HG02610 (cell line): ENCODE measurements around the gene COLEC12.

Experiments
- ATAC-seq: cut with Tn5 transposase; IDR thresholded peaks from one replicate; pipeline ENCODE4 v1.9.1; 2021; ENCODE audit warnings: mild to moderate bottlenecking, moderate library complexity; ENCODE audit not compliant: unreplicated experiment

Gene COLEC12

DNA sequence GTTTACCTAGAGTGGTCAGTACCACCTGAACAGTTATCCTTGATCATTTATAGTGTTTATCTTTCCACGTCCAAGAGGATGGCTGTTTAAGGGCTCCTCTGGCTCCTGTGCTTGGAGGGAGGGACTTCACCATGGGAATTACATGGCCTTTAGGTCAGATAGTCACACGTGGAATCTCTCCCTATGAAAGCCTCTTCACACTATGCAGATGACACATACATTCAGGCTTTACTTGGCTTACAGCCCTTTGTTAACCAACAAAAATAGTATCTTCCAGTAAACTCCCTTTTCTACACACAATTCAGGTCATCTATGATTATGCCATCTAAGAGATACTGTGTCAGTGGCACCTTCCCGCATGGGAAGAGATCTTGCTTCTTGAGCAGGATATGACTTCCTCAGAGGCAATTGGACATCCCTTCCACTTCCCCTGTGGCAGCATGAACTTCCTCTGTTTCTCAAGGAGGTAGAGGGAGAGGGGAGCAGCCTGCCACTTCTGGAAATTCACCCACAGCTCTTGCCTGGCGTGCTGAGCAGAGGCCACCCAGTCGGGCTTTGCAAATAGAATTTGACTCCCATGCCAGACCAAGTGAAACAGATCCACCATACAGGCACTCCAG lies 53.5 kb downstream of the COLEC12 start:
- no peak for ATAC-seq

GRCh38 chr18:445055-445454 lies 55.4 kb downstream of the COLEC12 start:
- no peak for ATAC-seq

GRCh38 chr18:438571-438970 lies 61.9 kb downstream of the COLEC12 start:
- no peak for ATAC-seq

GRCh38 chr18:435940-436339 lies 64.6 kb downstream of the COLEC12 start:
- no peak for ATAC-seq

GRCh38 chr18:434410-434809 lies 66.1 kb downstream of the COLEC12 start:
- no peak for ATAC-seq

GRCh38 chr18:433960-434359 lies 66.5 kb downstream of the COLEC12 start:
- ATAC-seq, result no peak

DNA sequence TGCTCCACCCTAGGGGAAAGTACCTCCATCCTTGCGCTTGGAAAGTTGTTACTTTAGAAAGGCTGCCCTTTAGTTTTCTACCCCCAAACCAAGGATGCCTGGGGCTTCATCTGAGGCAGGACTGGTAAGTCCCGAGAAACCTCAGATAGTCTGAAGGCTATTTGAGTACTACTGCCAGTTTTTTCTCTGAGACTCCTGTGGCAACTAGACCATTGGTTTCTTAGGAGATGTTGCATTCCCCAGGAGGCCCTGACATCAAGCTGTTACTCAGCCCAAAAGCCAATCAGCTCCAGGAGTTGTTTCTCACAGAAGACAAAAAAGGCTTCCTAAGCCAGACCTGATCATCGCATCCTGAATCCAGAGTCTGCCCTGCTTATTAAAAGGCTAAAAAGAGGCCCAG lies 67.2 kb downstream of the COLEC12 start:
- no peak for ATAC-seq

- ATAC-seq, result no peak
Observed at GRCh38 chr18:432791-433190, 67.7 kb downstream of the COLEC12 start.

GRCh38 chr18:429030-429429 lies 71.5 kb downstream of the COLEC12 start:
- no peak for ATAC-seq

DNA sequence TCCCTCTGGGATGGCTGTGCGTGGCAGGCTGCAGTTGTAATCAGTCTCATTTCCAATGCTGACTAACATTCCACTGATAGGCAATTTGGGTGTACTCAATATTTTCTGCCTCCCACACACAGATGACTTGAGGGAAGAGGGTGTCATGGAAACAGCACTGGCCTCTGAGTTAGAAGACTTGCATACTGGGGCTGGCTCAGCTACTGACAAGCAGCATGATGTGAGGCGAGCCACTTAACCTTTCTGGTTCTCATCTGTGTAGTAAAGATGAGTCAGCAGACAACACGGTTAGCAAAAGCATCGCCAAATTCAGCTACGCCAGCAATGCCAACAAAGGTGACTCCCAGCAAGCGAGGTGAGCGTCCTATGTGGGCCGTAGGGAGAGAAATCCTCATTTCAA lies 73.5 kb downstream of the COLEC12 start:
- no peak for ATAC-seq

GRCh38 chr18:425106-425745 lies 75.3 kb downstream of the COLEC12 start:
- no peak for ATAC-seq

DNA sequence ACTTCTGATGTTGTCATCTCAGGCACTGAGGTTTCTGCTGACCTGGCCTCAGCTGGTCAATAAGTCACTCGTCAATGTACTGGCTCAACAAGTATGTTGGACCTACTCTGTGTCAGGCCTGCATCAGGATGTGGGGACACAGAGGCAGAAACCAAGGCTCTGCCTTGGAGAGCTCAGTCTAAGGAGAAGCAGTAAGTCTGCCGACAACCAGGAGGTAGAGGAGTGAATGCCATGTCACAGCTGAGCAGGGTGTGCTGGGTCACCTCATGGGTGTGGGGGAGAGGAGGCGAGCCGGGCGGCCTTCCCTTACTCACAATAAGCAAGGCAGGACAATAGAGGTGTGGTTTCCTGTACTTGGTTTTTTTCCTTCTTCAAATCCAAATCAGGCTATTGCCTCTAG lies 75.8 kb downstream of the COLEC12 start:
- ATAC-seq, result no peak

DNA sequence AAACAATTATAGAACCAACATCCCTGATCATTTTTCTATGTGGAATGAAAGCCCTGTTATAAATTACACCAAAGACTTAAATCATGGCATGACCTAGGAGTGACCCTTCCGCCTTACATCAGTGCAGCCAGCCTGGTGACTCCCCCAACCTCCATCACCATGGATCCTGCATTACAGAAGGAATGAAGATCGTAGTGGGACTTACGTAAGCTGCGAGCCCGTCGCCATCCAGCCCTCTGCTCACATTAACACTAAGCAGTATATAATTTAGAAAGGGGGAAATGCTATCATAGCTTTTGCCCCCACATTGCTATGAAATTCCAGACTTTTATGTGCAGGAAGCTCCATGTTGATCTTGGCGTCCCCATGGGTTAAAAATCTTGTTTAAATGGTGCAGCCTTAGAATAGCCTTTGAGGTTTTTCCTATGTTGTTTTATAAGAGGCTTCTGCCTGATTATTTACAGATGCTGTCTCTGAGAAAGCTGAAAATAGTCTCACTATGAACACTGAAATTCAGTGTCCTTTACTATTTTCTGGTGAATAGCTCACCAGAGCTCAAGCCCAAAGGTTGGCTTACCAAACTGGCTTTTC lies 76.3 kb downstream of the COLEC12 start:
- ATAC-seq, result no peak

GRCh38 chr18:422966-423365 lies 77.5 kb downstream of the COLEC12 start:
- no peak for ATAC-seq

GRCh38 chr18:421247-422155 lies 79.0 kb downstream of the COLEC12 start:
- no peak for ATAC-seq

- ATAC-seq, result no peak
Observed at GRCh38 chr18:420661-421246, 79.7 kb downstream of the COLEC12 start.

DNA sequence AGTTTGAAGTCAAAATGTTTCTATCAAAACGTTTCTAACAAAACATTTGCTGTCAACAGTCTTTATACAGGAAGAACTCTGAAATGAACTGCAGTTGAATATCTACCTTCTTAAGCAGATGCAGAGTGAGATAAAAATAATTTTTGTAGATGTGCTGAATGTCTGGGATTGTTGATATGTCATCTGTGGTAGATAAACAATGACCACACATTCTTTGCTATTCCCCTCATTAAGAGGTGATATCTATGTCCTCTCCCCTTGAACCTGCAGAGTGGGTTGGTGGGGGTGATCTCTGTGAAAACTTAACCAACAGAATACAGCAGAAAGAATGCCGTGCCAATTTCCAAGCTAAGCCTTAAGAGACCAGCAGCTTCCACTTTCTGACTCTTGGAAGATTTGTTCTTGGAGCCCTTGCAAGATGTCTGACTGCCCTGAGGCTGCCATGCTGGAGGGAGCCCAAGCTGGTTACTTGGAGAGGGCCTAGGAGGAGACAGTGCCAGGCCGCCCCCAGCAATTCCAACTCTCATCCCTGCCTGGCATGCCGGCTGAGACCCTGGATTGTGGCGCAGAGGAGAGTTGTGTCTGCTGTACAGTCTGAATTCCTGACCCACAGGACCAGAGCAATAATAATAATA lies 80.8 kb downstream of the COLEC12 start:
- no peak for ATAC-seq

- ATAC-seq, result no peak
Observed at GRCh38 chr18:417495-417894, 83.0 kb downstream of the COLEC12 start.

- no peak for ATAC-seq
Observed at GRCh38 chr18:416930-417329, 83.6 kb downstream of the COLEC12 start.
